HG02623 (cell line): ENCODE measurements around the gene ZNF496.
"Not testable (repeated sequence)": the region's sequence is repeated elsewhere in the genome, so short reads cannot be mapped to it uniquely, and the experiment has no call there.

ENCODE experiments used
- ATAC-seq: cut with Tn5 transposase; IDR thresholded peaks from one replicate; pipeline ENCODE4 v1.9.1; 2021; ENCODE audit warnings: moderate library complexity; ENCODE audit not compliant: unreplicated experiment

The ZNF496 gene

DNA sequence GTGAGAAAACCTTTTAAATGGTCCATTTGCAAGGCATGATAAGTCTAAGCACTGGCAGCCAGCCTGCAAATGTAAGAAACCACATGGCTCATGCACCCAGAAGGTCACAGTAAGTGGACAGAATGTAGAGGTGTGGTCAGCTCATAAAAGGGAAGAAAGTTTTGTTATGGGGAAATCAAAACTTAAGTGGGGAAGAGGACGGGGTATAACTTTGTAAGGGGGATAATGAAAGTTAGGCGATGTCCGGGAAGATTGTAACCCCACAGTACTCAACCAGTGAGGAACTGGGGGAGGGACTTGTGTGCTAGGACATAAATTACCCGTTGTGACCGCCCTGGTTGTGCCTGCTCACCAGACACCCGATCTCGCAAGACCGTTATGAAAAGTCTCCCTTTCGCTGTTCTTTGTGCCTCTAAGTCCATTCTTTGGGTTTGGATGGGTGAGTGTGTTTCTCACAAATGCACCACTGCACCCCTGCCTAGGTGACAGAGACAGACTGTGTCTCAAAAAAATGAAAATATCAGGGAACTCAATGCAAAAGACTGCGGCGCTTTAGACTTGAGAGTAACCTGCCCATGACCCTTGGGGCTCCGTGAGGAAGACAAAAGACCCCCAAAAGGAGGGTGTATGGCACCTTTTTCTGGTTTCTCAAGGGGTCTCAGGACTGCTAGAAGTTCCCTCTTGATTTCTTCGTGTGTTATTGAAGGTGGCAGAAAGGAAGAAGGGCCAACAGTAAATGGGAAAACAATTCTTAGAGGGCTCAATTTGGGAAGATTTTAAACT lies 28.6 kb upstream of the ZNF496 start:
- ATAC-seq, result no peak

- no peak for ATAC-seq
Observed at GRCh38 chr1:247359559-247359958, 27.9 kb upstream of the ZNF496 start.

- no peak for ATAC-seq
Observed at GRCh38 chr1:247358920-247359319, 27.3 kb upstream of the ZNF496 start.

- peak; percentile 92 for ATAC-seq
Observed at GRCh38 chr1:247357781-247358211, 26.1 kb upstream of the ZNF496 start.

GRCh38 chr1:247357052-247357780 lies 25.5 kb upstream of the ZNF496 start:
- no peak for ATAC-seq

- ATAC-seq, result not testable (repeated sequence)
Observed at GRCh38 chr1:247355160-247355559, 23.5 kb upstream of the ZNF496 start.

DNA sequence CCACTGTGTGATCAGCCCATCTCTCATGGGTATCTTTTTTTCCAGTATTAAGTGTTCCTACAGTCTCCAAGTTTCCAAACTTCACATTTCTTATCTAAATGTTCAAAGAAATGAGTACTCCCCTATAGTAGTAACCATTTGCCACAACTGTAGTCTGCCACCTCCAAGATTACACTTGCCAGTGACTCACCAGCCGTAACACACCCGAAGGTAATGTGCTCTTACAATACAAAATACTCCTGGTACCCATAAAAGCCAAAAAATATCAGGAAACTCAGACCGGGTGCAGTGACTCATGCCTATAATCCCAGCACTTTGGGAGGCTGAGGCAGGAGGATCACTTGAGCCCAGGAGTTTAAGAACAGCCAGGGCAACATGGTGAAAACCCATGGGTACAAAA lies 20.5 kb upstream of the ZNF496 start:
- no peak for ATAC-seq

GRCh38 chr1:247350587-247350986 lies 18.9 kb upstream of the ZNF496 start:
- no peak for ATAC-seq

DNA sequence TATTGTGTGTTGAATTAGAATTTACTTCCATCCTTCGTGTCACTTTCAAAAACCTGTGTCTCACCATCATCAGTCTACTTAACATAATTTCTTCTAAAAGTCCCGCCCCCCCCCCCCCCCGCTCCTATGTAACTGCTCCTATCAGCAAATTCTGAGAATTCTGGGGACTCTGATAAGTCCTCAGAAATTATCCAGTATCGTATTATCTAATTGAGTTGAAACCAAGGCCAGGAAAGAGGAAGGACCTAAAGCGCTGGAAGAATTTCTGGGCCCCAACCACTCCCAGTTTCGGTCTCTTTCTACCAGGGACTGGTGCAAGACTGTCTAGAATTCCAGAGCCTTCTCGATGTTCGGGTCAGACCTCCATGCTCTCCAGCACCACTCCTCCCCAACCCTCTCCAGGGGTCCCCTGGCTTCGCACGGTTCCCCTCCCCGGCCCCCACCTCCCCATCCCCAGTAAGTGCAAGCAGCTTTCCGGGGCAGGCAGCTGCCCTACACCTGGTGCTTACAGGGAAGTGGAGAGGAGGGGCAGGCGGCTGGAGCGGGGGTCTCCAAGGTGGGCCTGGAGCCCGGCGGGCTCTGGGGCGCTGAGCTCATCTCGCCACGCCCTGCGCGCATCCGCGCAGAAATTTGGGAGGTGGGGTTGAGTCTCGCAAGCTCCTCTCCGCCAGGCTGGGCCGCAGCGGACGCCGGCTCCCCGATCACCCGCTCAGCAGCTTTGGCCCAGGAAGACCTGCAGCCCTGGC lies 16.0 kb upstream of the ZNF496 start:
- no peak for ATAC-seq

DNA sequence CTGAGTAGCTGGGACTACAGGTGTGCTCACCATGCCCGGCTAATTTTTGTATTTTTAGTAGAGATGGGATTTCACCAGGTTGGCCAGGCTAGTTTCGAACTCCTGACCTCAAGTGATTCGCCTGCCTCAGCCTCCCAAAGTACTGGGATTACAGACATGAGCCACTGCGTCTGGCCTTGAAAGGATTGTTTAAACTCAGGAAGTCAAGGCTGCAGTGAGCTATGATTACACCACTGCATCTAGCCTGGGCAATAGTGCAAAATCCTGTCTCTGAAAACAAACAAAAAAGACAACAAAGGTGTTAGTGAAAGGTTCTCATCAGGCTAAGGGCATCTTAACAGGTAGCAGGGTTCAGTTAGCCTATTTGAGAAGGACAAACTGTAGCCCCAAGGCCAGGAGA lies 14.2 kb upstream of the ZNF496 start:
- ATAC-seq, result no peak

DNA sequence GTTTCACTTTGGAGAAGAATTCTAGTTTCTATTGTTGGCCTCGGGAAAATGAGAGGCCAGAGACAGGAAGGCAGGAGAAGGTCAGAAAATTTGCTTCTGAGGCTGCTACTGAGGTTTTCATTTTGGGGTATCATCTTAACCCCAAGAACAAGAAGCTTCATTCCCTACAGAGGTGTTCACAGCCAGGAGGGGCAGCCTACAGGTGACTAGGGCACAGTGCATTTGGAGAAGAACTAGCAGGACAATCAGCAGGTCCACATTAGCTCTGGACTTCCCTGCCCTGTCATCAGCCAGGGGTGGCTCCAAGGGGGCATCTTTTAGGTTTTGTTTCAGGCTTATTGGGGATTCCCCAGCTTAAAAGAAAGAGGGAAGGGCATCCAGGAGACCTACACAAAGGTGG lies 12.1 kb upstream of the ZNF496 start:
- ATAC-seq, result no peak

- no peak for ATAC-seq
Observed at GRCh38 chr1:247338723-247339275, 7.1 kb upstream of the ZNF496 start.

DNA sequence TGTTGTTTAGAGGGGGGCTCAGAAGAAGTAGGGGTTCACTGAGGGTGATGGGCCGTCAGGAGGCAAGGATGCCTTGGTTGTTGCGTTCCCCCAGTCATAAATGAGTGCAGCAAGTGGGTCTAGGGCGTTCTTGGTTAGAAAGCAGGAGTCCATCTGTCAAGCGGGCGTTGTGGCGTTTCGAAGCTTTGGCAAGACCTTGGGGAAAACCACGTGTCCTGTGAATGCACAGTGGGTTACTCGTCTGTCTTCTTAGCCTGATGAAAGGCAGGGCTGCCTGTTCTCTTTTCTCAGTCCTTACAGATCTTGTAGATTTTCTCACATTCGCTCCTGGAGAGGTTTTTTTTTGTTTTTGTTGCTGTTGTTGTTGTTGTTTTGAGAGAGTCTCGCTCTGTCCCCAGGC lies 6.3 kb upstream of the ZNF496 start:
- no peak for ATAC-seq

GRCh38 chr1:247337250-247337746 lies 5.6 kb upstream of the ZNF496 start:
- no peak for ATAC-seq

- ATAC-seq, result no peak
Observed at GRCh38 chr1:247336390-247336789, 4.7 kb upstream of the ZNF496 start.

GRCh38 chr1:247335882-247336281 lies 4.2 kb upstream of the ZNF496 start:
- ATAC-seq, result no peak

DNA sequence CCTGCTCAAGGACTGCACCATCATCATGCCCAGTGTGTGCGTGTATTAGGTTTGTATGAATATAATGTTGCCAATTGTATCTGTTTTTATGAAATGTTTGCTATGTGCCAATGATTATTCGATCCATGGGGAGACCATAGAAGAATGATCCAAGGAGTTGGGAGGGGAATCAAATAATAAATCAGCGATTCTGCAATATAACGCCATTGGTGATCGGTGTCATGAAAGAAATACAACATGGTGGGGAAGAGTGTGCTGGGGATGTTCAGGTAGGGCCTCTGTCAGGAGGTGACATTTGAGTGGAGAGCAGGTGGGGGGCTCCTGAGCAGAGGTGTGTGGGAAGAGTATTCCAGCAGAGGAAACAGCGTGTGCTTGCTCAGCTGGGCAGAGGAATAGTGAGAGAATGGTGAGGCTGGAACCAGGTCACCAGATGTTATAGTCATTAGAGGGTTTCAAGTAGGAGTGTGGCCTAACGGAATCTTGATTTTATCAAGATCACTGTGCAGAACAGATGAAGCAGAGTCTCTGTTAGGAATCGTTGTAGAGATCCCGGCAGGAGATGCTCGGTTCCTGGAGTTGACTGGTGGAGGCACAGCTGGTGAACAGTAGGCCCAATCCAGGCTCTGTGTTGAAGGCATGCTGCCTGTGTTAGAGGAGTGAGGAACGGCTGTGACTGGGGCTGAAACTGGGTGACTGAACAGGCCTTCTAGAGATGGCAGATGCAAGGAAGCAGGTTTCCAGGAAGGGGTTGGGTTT lies 2.9 kb upstream of the ZNF496 start:
- ATAC-seq, result no peak

GRCh38 chr1:247332623-247333361 lies 1.1 kb upstream of the ZNF496 start:
- ATAC-seq, result no peak

- ATAC-seq, result peak; percentile 35
Observed at GRCh38 chr1:247332215-247332622, 552 bp upstream of the ZNF496 start.

DNA sequence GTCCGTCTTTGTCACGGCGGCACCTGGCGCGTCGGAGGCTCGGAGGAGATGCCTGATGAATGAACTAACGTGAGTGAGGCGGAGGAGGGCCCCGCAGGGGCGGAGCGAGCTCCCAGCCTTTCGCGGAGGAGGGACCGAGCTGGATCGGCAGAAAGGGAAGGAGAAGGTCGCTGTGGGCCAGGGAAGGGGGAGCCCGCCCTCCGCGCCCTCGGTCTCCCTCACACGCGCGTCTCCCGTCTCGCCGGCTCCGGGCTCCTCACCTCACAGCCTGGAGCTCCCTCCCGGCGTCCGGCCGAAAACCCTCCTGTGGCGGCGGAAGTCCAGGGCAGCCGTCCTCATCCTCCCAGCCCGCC lies 519 bp downstream of the ZNF496 start:
- peak; percentile 59 for ATAC-seq
